Muscle layer of colon (tissue), 2 donors: ENCODE results near the gene AHRR.

Experiments used
- H3K27ac ChIP-seq: one replicate; pipeline ENCODE4 v1.7.0; 2013; ENCODE audit warnings: low read depth, mild to moderate bottlenecking, low read length, moderate library complexity
- H3K27me3 ChIP-seq, 2 donors: one replicate each; pipeline ENCODE4 v1.7.0; 2013; ENCODE audit warnings: low read length in 2 of 2, mild to moderate bottlenecking in 2 of 2; ENCODE audit not compliant: insufficient read depth in 2 of 2, control insufficient read depth in 1 of 2
- H3K36me3 ChIP-seq: one replicate; pipeline ENCODE4 v1.7.0; 2013; ENCODE audit warnings: mild to moderate bottlenecking, low read length; ENCODE audit not compliant: insufficient read depth
- H3K4me1 ChIP-seq: one replicate; pipeline ENCODE4 v1.7.0; 2013; ENCODE audit warnings: mild to moderate bottlenecking, low read length; ENCODE audit not compliant: insufficient read depth
- H3K4me3 ChIP-seq, 2 donors: one replicate each; pipeline ENCODE4 v1.7.0; 2013; ENCODE audit warnings: low read length in 2 of 2, low read depth in 1 of 2, mild to moderate bottlenecking in 1 of 2, moderate library complexity in 1 of 2
- H3K9ac ChIP-seq: one replicate; pipeline ENCODE4 v1.7.0; 2013; ENCODE audit warnings: low read length
- H3K9me3 ChIP-seq: one replicate; pipeline ENCODE4 v1.7.0; 2013; ENCODE audit warnings: mild to moderate bottlenecking, low read length
- donor health status: abdominal sarcoma.
- donor health status: Adenocarcinoma of cecum.

AHRR gene

DNA sequence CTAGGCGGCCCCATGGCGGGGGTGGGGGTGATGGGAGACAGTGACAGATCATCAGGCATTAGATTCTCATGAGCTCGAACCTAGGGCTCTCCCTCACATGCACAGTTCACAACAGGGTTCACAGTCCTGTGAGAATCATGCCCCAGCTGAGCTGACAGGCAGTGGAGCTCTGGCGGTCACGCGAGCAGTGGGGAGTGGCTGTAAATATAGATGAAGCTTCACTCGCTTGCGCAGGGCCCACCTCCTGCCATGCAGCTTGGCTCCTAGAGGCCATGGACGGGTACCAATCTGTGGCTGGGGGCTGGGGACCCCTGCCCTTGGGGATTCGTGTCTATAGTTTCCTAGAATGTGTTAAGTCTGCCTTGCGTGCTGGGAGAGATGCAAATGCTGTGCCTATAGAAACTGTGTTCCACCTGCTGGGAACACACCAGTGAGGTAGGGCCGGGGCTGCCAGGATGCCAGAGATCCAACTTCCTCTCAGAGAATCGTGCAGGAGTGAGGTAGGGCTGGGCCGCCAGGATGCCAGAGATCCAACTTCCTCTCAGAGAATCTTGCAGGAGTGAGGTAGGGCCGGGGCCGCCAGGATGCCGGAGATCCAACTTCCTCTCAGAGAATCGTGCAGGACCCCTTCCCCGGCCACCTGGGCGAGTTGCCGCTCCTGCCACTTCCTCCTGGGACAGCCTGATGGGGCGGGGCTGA, 107.4 kb downstream of the AHRR start:
- no peak overlapping the region for H3K4me3 ChIP-seq
- no peaks in the 10 kb centered on the region for H3K4me1 ChIP-seq
- no peak overlapping the region for H3K27ac ChIP-seq
- H3K9me3 ChIP-seq = no peaks in the 10 kb centered on the region
- H3K9ac ChIP-seq = no peak overlapping the region
- H3K27me3 ChIP-seq = no peaks in the 10 kb centered on the region
- H3K36me3 ChIP-seq = no peaks in the 10 kb centered on the region

DNA sequence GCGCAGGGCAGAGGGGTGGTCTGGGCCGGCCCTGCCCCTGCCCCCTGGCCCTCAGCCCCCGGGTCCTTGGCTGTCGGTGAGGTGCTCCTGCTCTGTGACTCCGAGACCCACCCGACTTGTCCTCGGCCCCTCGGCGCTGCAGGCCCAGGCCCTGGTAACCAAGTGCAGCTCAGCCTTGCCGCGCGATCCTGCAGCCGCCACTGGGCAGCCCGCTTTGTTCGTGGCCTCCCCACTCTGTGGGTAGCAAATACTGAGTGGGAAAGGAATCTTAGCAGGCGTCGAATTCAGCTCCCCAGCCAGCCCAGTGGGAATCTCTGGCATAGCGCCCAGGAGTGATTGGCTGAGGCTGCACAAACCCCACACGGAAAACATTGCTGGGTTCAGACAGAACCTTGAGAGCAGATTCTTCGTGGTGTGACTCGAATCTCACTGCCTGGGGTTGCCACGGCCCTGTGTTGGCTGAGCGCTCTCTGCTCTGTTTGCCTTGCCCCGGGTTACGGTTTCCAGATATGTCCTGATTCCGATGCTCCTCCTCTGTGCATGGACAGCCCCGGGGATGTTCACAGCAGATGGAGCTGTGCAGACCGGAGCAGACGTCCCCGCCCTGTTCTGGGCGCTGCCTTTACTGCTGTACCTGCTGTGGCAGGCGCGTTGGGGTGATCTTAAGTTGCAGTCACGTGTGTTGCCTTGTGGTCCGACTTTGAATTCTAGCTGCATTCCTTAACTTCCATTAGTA, 108.1 kb downstream of the AHRR start:
- H3K9ac ChIP-seq = no peak overlapping the region
- no peaks in the 10 kb centered on the region for H3K9me3 ChIP-seq
- H3K36me3 ChIP-seq = no peaks in the 10 kb centered on the region
- no peak overlapping the region for H3K4me3 ChIP-seq
- H3K4me1 ChIP-seq = no peaks in the 10 kb centered on the region
- H3K27ac ChIP-seq = no peak overlapping the region
- H3K27me3 ChIP-seq = peaks cover 0 to 6% of the 10 kb centered on the region in 2 donors

DNA sequence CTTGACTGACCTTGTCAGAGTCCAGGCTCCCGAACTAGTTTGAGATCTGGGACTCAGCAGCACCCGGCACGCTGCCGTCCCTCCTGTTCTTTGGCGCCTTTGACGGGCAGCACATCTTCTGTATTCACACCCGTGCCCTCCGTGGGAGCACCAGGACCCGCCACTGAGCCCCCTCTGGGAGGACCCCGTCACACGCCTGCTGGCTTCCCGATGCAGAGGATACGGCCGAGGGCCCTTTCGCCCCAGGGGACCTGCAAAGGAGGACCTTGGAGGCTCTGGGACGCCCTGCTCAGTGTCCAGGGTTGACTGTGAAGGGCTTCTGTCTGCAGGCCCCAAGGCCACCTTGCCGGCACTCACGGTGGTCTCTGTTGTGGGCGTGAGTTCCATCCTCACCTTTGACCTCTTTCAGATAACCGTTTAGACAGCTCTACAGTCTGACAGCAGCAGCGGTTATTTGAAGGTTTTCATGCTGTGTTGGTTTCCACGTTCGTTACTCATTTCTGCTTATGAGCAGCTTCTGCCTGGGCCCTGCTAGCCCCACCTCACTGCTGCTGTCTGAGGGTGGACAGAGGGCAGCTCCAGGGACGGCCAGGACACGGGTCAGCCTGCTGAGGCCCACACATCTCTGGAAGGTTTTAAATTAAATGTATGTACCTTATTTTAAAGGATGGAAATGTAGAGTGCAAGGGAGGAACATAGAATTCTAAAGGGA, 108.9 kb downstream of the AHRR start:
- Histone ChIP-seq H3K4me1 (no peaks in the 10 kb centered on the region), H3K27ac (no peak overlapping the region), H3K9ac (no peak overlapping the region), H3K27me3 (peaks cover 0 to 6% of the 10 kb centered on the region in 2 donors), H3K36me3 (no peaks in the 10 kb centered on the region), H3K9me3 (no peaks in the 10 kb centered on the region), H3K4me3 (no peak overlapping the region)

DNA sequence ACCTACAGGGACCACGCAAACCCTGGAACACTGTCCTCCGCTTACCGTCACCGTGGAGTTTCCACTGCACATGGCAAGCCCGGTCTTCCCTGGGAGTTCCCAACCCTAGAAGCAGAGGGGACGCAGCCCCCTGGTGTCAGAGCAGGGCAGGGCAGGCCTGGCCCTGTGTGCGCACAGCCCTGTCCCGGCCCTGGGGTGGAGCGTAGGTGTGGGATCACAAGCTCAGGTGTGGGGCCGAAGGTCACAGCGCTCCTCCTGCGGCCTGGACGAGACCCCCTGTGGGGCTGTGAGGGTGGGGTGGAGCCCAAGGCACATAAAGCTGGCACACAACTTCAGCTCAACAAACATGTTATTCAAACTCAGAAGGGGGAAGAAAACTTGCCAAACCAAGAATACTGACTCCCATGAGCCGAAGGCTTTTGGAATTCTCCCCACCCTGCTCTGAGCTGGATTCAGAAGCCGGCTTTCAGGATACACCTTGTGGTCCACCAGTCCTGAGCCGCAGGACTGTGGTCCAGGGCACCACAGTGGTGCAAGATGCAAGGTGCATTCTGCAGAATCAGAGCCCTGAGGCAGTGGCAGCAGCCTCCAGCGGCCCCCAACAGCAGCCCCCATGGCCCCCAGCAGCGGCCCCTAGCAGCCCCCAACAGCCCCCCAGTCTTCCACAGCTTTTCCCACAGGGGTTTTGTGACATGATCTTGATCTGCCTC, 109.6 kb downstream of the AHRR start:
- H3K27ac ChIP-seq = no peak overlapping the region
- no peak overlapping the region for H3K4me3 ChIP-seq
- no peaks in the 10 kb centered on the region for H3K36me3 ChIP-seq
- no peaks in the 10 kb centered on the region for H3K4me1 ChIP-seq
- H3K9ac ChIP-seq = no peak overlapping the region
- no peaks in the 10 kb centered on the region for H3K9me3 ChIP-seq
- H3K27me3 ChIP-seq = peaks cover 0 to 6% of the 10 kb centered on the region in 2 donors

DNA sequence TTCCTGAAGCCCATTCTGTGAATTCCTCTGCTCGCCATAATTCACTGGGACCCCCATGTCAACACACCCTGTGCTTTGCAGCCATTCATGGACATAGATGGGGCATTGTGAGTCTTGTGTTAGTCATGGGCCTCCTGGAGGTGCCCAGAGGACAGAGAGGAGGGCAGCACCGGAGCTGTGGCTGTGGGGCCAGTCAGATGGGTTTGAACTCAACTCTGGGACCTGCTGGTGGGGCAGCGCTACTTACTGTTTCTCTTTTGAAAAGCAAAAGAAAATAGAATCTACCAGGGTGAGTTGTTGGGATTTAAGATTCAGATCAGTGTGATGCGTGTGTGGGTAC, 110.2 kb downstream of the AHRR start:
- Histone ChIP-seq H3K9ac (no peak overlapping the region), H3K27ac (no peak overlapping the region), H3K4me1 (no peaks in the 10 kb centered on the region), H3K27me3 (peaks cover 0 to 9% of the 10 kb centered on the region in 2 donors), H3K4me3 (no peak overlapping the region), H3K36me3 (no peaks in the 10 kb centered on the region), H3K9me3 (no peaks in the 10 kb centered on the region)

DNA sequence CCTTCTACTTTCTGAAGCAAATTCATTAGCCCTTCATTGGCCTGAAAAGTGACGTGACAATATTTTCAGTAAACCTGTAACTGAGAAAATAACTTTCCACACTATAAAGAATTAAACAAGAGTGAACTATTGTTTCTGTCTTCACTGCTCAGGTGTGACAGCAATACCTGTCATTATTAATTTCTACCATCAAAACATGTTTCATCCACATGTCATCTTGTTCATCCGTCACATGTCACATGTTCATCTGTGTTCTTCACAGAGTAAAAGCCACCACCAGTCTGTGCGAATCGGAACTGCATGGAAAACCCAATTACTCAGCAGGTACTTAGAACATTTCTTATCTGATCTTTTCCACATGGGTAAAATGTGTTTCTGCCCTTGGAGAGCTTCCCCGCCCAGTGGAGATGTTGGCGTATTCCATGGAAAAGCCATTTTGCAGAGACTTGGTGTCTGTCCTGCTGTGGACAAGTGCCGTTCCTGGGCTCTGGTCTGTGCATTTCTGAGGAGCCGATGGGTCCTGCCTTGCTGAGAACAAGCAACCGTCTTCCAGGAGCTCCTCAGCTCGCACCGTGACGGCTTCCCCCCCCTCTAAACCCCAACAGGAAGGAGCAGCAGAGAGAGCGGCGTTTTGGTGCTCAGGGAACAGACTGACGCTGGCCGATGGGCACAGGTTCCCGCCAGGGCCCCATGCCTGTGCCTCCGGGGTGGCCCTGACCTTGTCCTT, 110.8 kb downstream of the AHRR start:
- no peaks in the 10 kb centered on the region for H3K4me1 ChIP-seq
- no peaks in the 10 kb centered on the region for H3K9me3 ChIP-seq
- no peak overlapping the region for H3K27ac ChIP-seq

DNA sequence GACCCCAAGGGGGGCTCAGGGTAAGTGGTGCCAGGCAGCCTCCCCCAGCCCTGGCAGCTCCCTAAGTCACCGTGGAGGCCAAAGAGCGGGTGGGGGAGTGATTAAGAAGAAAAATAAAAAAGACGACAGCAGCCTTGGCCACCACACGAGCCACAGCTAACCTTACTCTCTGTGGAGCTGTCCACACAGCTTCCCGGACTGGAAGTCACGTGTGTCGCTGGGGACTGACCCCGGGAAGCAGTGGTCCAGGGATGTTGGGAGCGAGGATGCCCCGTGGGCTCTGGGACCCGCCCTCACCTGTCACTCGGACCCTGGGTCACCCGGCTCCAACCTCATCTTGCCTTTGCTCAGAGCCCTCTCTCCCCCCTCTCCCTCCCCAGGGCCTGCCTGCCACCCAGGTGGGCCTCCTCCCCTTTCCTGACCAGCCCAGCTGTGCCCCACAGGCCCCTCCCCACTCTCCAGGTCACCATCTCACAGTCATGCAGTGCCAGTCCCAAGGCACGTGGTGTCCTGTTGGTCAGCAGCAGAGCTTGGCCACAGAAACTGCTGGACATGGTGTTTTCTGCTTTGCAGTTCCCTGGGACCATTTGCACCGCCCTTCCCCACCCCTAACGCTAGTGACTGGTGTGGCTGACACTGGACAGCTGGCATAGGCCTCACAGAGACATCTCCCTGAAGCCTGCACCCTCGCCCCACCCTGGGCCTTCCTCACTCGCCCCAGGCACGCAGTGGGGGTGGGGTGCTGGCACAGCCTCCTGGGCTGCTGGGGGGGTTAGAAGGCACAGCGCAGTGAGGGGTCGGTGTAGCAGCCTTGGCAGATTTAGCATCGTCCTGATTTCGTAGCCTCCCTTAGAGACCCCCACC, 111.6 kb downstream of the AHRR start:
- Histone ChIP-seq H3K9me3 (no peaks in the 10 kb centered on the region), H3K36me3 (no peaks in the 10 kb centered on the region), H3K27me3 (peaks cover 0 to 10% of the 10 kb centered on the region in 2 donors), H3K9ac (no peak overlapping the region), H3K4me1 (no peaks in the 10 kb centered on the region), H3K4me3 (no peak overlapping the region), H3K27ac (no peak overlapping the region)

More for the DNA sequence above, 110.8 kb downstream of the AHRR start:
- H3K9ac ChIP-seq = no peak overlapping the region
- no peak overlapping the region for H3K4me3 ChIP-seq
- H3K36me3 ChIP-seq = no peaks in the 10 kb centered on the region
- H3K27me3 ChIP-seq = peaks cover 0 to 10% of the 10 kb centered on the region in 2 donors

DNA sequence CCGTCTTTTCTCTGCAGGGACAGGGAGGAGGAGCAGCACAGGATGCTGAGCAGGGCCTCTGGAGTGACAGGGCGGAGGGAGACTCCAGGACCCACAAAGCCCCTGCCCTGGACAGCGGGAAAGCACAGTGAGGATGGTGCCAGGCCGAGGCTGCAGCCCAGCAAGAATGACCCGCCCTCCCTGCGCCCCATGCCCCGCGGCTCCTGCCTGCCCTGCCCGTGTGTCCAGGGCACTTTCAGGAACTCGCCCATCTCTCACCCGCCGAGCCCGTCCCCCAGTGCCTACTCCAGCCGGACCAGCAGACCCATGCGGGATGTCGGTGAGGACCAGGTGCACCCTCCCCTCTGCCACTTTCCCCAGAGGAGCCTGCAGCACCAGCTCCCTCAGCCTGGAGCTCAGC, 112.3 kb downstream of the AHRR start:
- Histone ChIP-seq H3K36me3 (no peaks in the 10 kb centered on the region), H3K9ac (no peak overlapping the region), H3K27ac (no peak overlapping the region), H3K27me3 (peaks cover 0 to 10% of the 10 kb centered on the region in 2 donors), H3K4me3 (no peak overlapping the region), H3K9me3 (no peaks in the 10 kb centered on the region), H3K4me1 (no peaks in the 10 kb centered on the region)

DNA sequence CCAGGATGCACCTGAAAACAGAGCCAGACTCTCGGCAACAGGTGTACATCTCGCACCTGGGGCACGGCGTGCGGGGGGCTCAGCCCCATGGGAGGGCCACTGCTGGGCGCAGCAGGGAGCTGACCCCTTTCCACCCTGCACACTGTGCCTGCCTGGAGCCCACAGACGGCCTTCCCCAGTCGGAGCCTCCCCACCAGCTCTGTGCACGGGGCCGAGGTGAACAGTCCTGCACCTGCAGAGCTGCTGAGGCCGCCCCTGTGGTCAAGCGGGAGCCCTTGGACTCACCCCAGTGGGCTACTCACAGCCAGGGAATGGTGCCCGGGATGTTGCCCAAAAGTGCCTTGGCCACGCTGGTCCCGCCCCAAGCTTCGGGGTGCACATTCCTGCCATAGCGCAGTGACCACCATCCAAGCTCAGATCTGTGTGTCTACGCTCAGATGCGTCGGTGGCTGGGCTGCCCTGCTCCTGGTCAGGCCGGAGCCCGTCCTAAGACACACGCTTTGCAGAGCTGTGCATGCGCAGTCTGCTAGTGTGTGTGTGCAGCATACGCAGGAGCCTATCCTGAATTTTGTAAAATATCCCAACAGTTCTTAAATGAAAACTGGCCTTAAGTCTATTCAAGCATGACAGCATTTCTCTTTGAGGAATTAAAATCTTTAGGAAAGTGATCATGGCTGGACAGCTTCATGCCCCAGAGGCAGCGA, 113.1 kb downstream of the AHRR start:
- H3K36me3 ChIP-seq = no peaks in the 10 kb centered on the region
- no peak overlapping the region for H3K4me3 ChIP-seq
- no peaks in the 10 kb centered on the region for H3K4me1 ChIP-seq
- H3K9me3 ChIP-seq = no peaks in the 10 kb centered on the region
- H3K27ac ChIP-seq = no peak overlapping the region
- H3K27me3 ChIP-seq = peaks cover 0 to 10% of the 10 kb centered on the region in 2 donors
- no peak overlapping the region for H3K9ac ChIP-seq
